ENCODE data around the gene SIGLEC11. TPM values are rescaled to one million over a fixed set of nuclear protein-coding genes. Genes with fewer than 3 reads are reported as not detected.

SIGLEC11 gene
- total RNA-seq, 2 experiments from 2014 or later = not detected

DNA sequence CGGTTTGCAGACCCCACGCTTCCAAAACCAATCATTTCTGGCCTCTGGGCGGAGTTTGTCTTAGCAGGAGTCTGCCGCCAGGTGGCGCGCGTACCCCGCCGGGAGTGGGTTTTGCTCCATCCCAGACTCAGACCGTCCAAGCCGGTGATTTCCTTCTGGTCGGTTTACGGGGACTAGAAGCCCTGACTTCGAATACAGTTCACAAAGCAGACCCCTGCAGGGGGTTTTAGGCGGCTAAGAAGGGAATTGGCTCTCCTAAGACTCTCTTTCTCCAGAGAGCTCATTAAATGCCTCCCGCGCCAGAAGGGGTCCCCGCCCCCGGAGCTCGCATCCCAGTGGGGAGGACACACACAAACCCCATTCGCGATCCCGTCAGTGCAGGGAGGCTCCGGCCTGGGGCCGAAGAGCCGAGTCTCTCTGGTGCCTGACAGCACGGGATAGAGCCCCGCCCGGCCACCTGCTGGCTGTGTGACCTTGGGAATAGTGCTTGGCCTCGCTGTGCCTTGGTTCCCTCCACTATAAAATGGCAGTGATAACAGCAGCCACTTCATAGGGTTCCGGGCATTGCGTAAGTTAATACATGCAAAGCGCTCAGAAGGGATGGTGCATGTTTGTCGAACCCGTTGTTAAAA is 23.1 kb downstream of the SIGLEC11 start:
- H2AFZ ChIP-seq (ENCODE audit: low read length) = no peak overlapping the region
- no peak overlapping the region for H3K27ac ChIP-seq (ENCODE audit: low read depth, low read length, poor library complexity, severe bottlenecking)
- peaks cover 11% of the 10 kb centered on the region for H3K36me3 ChIP-seq (ENCODE audit: insufficient read depth, low read length)
- no peaks in the 10 kb centered on the region for H4K20me1 ChIP-seq (ENCODE audit: insufficient read depth, low read length)
- POLR2A ChIA-PET = interaction anchor here (0.9 kb wide), 1 partner anchor 17 kb away, joined by 5 read pairs; no protein-coding TSS in a partner anchor
- no peak overlapping the region for H3K4me3 ChIP-seq (ENCODE audit: low read depth, low read length, poor library complexity, severe bottlenecking)
- TF ChIP-seq, protein P1, sequence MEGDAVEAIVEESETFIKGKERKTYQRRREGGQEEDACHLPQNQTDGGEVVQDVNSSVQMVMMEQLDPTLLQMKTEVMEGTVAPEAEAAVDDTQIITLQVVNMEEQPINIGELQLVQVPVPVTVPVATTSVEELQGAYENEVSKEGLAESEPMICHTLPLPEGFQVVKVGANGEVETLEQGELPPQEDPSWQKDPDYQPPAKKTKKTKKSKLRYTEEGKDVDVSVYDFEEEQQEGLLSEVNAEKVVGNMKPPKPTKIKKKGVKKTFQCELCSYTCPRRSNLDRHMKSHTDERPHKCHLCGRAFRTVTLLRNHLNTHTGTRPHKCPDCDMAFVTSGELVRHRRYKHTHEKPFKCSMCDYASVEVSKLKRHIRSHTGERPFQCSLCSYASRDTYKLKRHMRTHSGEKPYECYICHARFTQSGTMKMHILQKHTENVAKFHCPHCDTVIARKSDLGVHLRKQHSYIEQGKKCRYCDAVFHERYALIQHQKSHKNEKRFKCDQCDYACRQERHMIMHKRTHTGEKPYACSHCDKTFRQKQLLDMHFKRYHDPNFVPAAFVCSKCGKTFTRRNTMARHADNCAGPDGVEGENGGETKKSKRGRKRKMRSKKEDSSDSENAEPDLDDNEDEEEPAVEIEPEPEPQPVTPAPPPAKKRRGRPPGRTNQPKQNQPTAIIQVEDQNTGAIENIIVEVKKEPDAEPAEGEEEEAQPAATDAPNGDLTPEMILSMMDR (conservative IDR thresholded peaks at IDR 0.05; ENCODE audit: low read length) = peak; percentile 97
- TF ChIP-seq EZH2phosphoT487 (IDR thresholded peaks at IDR 0.05; ENCODE audit: borderline replicate concordance, low read depth, low read length) = no peak
- H3K4me2 ChIP-seq (ENCODE audit: low read length) = 0 out of 2 replicates have a peak overlapping the region, but pooled peaks have one; percentile 19
- intact Hi-C loops (cut with micrococcal nuclease; ENCODE audit: unreplicated experiment) = loop anchor here (1.0 kb wide), 1 partner anchor 45 kb away; no protein-coding TSS in a partner anchor
- H3K9me3 ChIP-seq (ENCODE audit: low read length) = no peaks in the 10 kb centered on the region
- BruUV-seq (replicated peaks) = no TSS peak
- DNase-seq (ENCODE audit: low spot score) = peak; percentile 73
- no peaks in the 10 kb centered on the region for H3K9me2 ChIP-seq (ENCODE audit: insufficient read depth, low read length)
- CTCF ChIA-PET (ENCODE audit: unreplicated experiment) = no interaction called here
- H3K79me2 ChIP-seq (ENCODE audit: insufficient read depth, low read depth, low read length) = no peaks in the 10 kb centered on the region
- H3K4me1 ChIP-seq (ENCODE audit: insufficient read depth, low read length, poor library complexity, severe bottlenecking) = no peaks in the 10 kb centered on the region

DNA sequence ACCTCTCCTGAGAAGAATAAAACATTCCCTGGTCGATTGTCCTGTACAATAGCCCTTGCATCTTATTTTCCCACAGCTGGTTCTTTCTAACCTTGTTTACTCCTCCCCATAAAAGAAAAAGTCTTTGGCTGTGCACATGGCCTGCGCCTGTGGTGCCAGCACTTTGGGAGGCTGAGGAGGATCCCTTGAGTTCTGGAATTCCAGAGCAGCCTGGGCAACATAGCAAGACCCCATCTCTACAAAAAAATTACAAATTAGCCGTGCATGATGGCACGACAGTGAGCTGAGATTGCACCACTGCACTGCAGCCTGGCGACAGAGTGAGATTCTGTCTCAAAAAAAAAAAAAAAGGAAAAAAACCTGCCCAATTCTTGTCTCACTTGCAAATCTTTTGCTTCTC is 24.4 kb downstream of the SIGLEC11 start:
- Histone ChIP-seq H2AFZ (ENCODE audit: low read length) (no peak overlapping the region), H3K79me2 (ENCODE audit: insufficient read depth, low read depth, low read length) (peaks cover 7% of the 10 kb centered on the region), H4K20me1 (ENCODE audit: insufficient read depth, low read length) (peaks cover 7% of the 10 kb centered on the region), H3K9me3 (ENCODE audit: low read length) (no peaks in the 10 kb centered on the region), H3K9me2 (ENCODE audit: insufficient read depth, low read length) (no peaks in the 10 kb centered on the region), H3K4me2 (ENCODE audit: low read length) (no peak overlapping the region), H3K36me3 (ENCODE audit: insufficient read depth, low read length) (peaks cover 24% of the 10 kb centered on the region), H3K4me3 (ENCODE audit: low read depth, low read length, poor library complexity, severe bottlenecking) (no peak overlapping the region), H3K27ac (ENCODE audit: low read depth, low read length, poor library complexity, severe bottlenecking) (no peak overlapping the region), H3K4me1 (ENCODE audit: insufficient read depth, low read length, poor library complexity, severe bottlenecking) (no peaks in the 10 kb centered on the region)
- no TSS peak for BruUV-seq (replicated peaks)
- no peak for DNase-seq (ENCODE audit: low spot score)
- no peak for TF ChIP-seq EZH2phosphoT487 (IDR thresholded peaks at IDR 0.05; ENCODE audit: borderline replicate concordance, low read depth, low read length)
- TF ChIP-seq, protein P1 (conservative IDR thresholded peaks at IDR 0.05; ENCODE audit: low read length) = no peak
- intact Hi-C loops (cut with micrococcal nuclease; ENCODE audit: unreplicated experiment) = no loop called here
- ChIA-PET CTCF (ENCODE audit: unreplicated experiment) (no interaction called here), POLR2A (no interaction called here)

DNA sequence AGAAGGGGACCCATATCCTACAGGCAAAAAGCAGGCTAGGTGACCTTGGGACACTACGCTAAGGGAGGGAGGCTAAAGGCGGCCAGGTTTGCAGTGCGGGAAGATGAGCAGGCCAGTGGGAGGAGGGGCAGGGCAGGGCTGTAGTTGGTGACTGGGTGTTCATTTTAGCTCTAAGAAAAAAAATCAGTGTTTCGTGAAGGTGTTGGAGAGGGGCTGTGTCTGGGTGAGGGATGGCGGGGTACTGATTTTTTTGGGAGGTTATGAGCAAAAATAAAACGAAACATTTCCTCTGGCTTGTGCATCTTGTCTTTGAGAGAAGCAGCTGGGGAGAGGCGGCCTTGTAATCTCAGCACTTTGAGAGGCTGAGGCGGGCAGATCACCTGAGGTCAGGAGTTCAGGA is 27.3 kb downstream of the SIGLEC11 start:
- H3K36me3 ChIP-seq (ENCODE audit: insufficient read depth, low read length) = peaks cover 49% of the 10 kb centered on the region
- ChIA-PET CTCF (ENCODE audit: unreplicated experiment) (no interaction called here), POLR2A (no interaction called here)
- BruUV-seq (replicated peaks) = no TSS peak
- no peak for DNase-seq (ENCODE audit: low spot score)
- peaks cover 34% of the 10 kb centered on the region for H3K79me2 ChIP-seq (ENCODE audit: insufficient read depth, low read depth, low read length)
- TF ChIP-seq EZH2phosphoT487 (IDR thresholded peaks at IDR 0.05; ENCODE audit: borderline replicate concordance, low read depth, low read length) = no peak
- TF ChIP-seq, protein P1 (conservative IDR thresholded peaks at IDR 0.05; ENCODE audit: low read length) = no peak
- no peak overlapping the region for H3K4me3 ChIP-seq (ENCODE audit: low read depth, low read length, poor library complexity, severe bottlenecking)
- peaks cover 21% of the 10 kb centered on the region for H4K20me1 ChIP-seq (ENCODE audit: insufficient read depth, low read length)
- peaks cover 13% of the 10 kb centered on the region for H3K4me1 ChIP-seq (ENCODE audit: insufficient read depth, low read length, poor library complexity, severe bottlenecking)
- intact Hi-C loops (cut with micrococcal nuclease; ENCODE audit: unreplicated experiment) = no loop called here
- no peak overlapping the region for H3K27ac ChIP-seq (ENCODE audit: low read depth, low read length, poor library complexity, severe bottlenecking)
- H2AFZ ChIP-seq (ENCODE audit: low read length) = no peak overlapping the region
- H3K9me2 ChIP-seq (ENCODE audit: insufficient read depth, low read length) = no peaks in the 10 kb centered on the region
- H3K9me3 ChIP-seq (ENCODE audit: low read length) = no peaks in the 10 kb centered on the region
- no peak overlapping the region for H3K4me2 ChIP-seq (ENCODE audit: low read length)

Measured in OCI-LY7 (cell line).